Lower leg skin (tissue), 3 donors: ENCODE measurements around the gene CSNK2B.

ENCODE experiments used
- CTCF ChIP-seq, 3 donors: fragments of 450-650 bp; IDR thresholded peaks; one replicate each; pipeline ENCODE4 v1.5.1; 2016; ENCODE audit warnings: antibody characterized with exemption in 3 of 3, mild to moderate bottlenecking in 3 of 3, moderate library complexity in 2 of 3
- POLR2A ChIP-seq, 2 donors: fragments of 450-650 bp; IDR thresholded peaks; one replicate each; pipeline ENCODE4 v1.6.1; 2016 to 2017; ENCODE audit warnings: antibody characterized with exemption in 2 of 2, mild to moderate bottlenecking in 1 of 2, moderate library complexity in 1 of 2

GRCh38 chr6:31620586-31621319 is 45.1 kb upstream of the CSNK2B start, which contains the start of gene PRRC2A:
- no peak for TF ChIP-seq CTCF (IDR thresholded peaks at IDR 0.05)
- peak in 1 of 2 donors; percentile 65 for TF ChIP-seq POLR2A (IDR thresholded peaks at IDR 0.05)
